Left lung (tissue), 10 donors: ENCODE results near the gene MAP6D1. TPM values are rescaled to one million over a fixed set of nuclear protein-coding genes. Genes with fewer than 3 reads are reported as not detected.
A peak's percentile ranks its signal among the peaks of the same experiment; 100 is the strongest.

Experiments used
- ATAC-seq: fragments of 200-7000 bp; cut with Tn5 transposase; one replicate; pipeline ENCODE4 v1.9.1; 2020; ENCODE audit warnings: moderate library complexity
- DNase-seq, 4 donors: peaks; one replicate each; pipeline ENCODE4 v3.0.0-alpha.2; 2013 to 2020
- H3K27ac ChIP-seq, 2 donors: fragments of 200-600 bp; sonication (generic) in 1 of 2; one replicate each; pipeline versions ENCODE4 v1.5.0 to v1.8.0; 2020 to 2021
- H3K27me3 ChIP-seq, 2 donors: fragments of 200-600 bp; sonication (generic) in 1 of 2; one replicate each; pipeline versions ENCODE4 v1.5.0 to v1.8.0; 2020 to 2021
- H3K36me3 ChIP-seq, 2 donors: fragments of 200-600 bp; sonication (generic) in 1 of 2; one replicate each; pipeline versions ENCODE4 v1.5.0 to v1.8.0; 2020 to 2021
- H3K4me1 ChIP-seq, 2 donors: fragments of 200-600 bp; one replicate each; pipeline ENCODE4 v1.8.0; 2021
- H3K4me3 ChIP-seq, 2 donors: fragments of 200-600 bp; sonication (generic) in 1 of 2; one replicate each; pipeline versions ENCODE4 v1.5.0 to v1.8.0; 2020 to 2021; ENCODE audit warnings: mild to moderate bottlenecking in 1 of 2
- H3K9me3 ChIP-seq, 2 donors: fragments of 200-600 bp; sonication (generic) in 1 of 2; one replicate each; pipeline versions ENCODE4 v1.5.0 to v1.8.0; 2020 to 2021
- CTCF ChIP-seq, 2 donors: fragments of 200-600 bp; sonication (generic) in 1 of 2; IDR thresholded peaks; one replicate each; pipeline versions ENCODE4 v1.5.0 to v1.8.0; 2021; ENCODE audit warnings: antibody characterized with exemption in 2 of 2
- intact Hi-C, 2 donors: fragments of 100-400 bp; cut with DNase I; formaldehyde crosslinking; loops; one replicate each; pipeline versions ENCODE4 v1.11.2 to v1.14.2; 2022
- polyA plus RNA-seq, 6 donors: library from polyadenylated mRNA; unstranded; fragments of 120-200 nt; gene quantifications; one replicate each; pipeline ENCODE4 v1.2.1, GENCODE V29; 2013; ENCODE audit not compliant: insufficient read length in 6 of 6
- total RNA-seq, 2 donors: library from RNA; stranded (reverse); fragmentation: NEBNext Ultra II Directional; extraction: Animal tissue kit (Norgen Biotek cat#: 25700); gene quantifications; one replicate each; pipeline ENCODE4 v1.2.1, GENCODE V29; 2021
- donor health status: DM: no; HTN: yes; CAD: no.
- donor health status: DM: no; HTN: no; CAD: no.

Gene MAP6D1
- total and polyA plus RNA-seq, 8 donors, result 0.38 to 2.2 (median 0.83) TPM

- H3K27me3 ChIP-seq, result no peaks in the 10 kb centered on the region
- H3K4me3 ChIP-seq, result no peak overlapping the region
- H3K4me1 ChIP-seq, result peaks cover 0 to 18% of the 10 kb centered on the region in 2 donors
- H3K9me3 ChIP-seq, result no peaks in the 10 kb centered on the region
- DNase-seq, result no peak
- peak; percentile 58 for ATAC-seq
- TF ChIP-seq CTCF (IDR thresholded peaks at IDR 0.05), result no peak
- H3K27ac ChIP-seq, result no peak overlapping the region
- intact Hi-C loops, result no loop called here
- peaks cover 0 to 77% of the 10 kb centered on the region in 2 donors for H3K36me3 ChIP-seq
These were observed 19.2 kb upstream of the MAP6D1 start for GRCh38 chr3:183844606-183845005.

- no peaks in the 10 kb centered on the region for H3K27me3 ChIP-seq
- no peaks in the 10 kb centered on the region for H3K9me3 ChIP-seq
- intact Hi-C loops, result no loop called here
- ATAC-seq (no peak), DNase-seq (no peak)
- TF ChIP-seq CTCF (IDR thresholded peaks at IDR 0.05), result no peak
- peaks cover 0 to 89% of the 10 kb centered on the region in 2 donors for H3K36me3 ChIP-seq
- no peaks in the 10 kb centered on the region for H3K4me1 ChIP-seq
- no peak overlapping the region for H3K4me3 ChIP-seq
- no peak overlapping the region for H3K27ac ChIP-seq
These were observed 14.4 kb upstream of the MAP6D1 start for GRCh38 chr3:183839751-183840150.

- Histone ChIP-seq H3K4me1 (no peaks in the 10 kb centered on the region), H3K9me3 (no peaks in the 10 kb centered on the region), H3K27ac (no peak overlapping the region), H3K4me3 (no peak overlapping the region), H3K27me3 (no peaks in the 10 kb centered on the region), H3K36me3 (peaks cover 0 to 96% of the 10 kb centered on the region in 2 donors)
- no peak for DNase-seq
- no peak for TF ChIP-seq CTCF (IDR thresholded peaks at IDR 0.05)
- intact Hi-C loops, result no loop called here
- no peak for ATAC-seq
These were observed 12.5 kb upstream of the MAP6D1 start for GRCh38 chr3:183837894-183838293.

- Histone ChIP-seq H3K4me1 (no peaks in the 10 kb centered on the region), H3K27ac (no peak overlapping the region), H3K4me3 (no peak overlapping the region), H3K9me3 (no peaks in the 10 kb centered on the region), H3K27me3 (no peaks in the 10 kb centered on the region), H3K36me3 (peaks cover 0 to 96% of the 10 kb centered on the region in 2 donors)
- no peak for TF ChIP-seq CTCF (IDR thresholded peaks at IDR 0.05)
- no peak for DNase-seq
- intact Hi-C loops, result no loop called here
- no peak for ATAC-seq
These were observed 12.0 kb upstream of the MAP6D1 start for GRCh38 chr3:183837390-183837789.

- no peaks in the 10 kb centered on the region for H3K27me3 ChIP-seq
- H3K9me3 ChIP-seq, result no peaks in the 10 kb centered on the region
- intact Hi-C loops, result no loop called here
- no peaks in the 10 kb centered on the region for H3K4me1 ChIP-seq
- ATAC-seq (no peak), DNase-seq (no peak)
- H3K36me3 ChIP-seq, result peaks cover 0 to 96% of the 10 kb centered on the region in 2 donors
- H3K27ac ChIP-seq, result no peak overlapping the region
- no peak overlapping the region for H3K4me3 ChIP-seq
- no peak for TF ChIP-seq CTCF (IDR thresholded peaks at IDR 0.05)
These were observed 8.1 kb upstream of the MAP6D1 start for GRCh38 chr3:183833516-183833915.
